GM19467 (cell line): ENCODE results near the gene DEDD.
A peak's percentile ranks its signal among the peaks of the same experiment; 100 is the strongest.
"Not testable (repeated sequence)": the region's sequence is repeated elsewhere in the genome, so short reads cannot be mapped to it uniquely, and the experiment has no call there.

Experiments
- ATAC-seq: cut with Tn5 transposase; IDR thresholded peaks from one replicate; pipeline ENCODE4 v1.9.1; 2021; ENCODE audit warnings: mild to moderate bottlenecking, moderate library complexity; ENCODE audit not compliant: unreplicated experiment

Gene DEDD

GRCh38 chr1:161128591-161129420, 3.7 kb downstream of the DEDD start:
- ATAC-seq, result no peak

GRCh38 chr1:161127649-161128048, 4.8 kb downstream of the DEDD start:
- ATAC-seq, result no peak

GRCh38 chr1:161122967-161123366, 9.5 kb downstream of the DEDD start:
- no peak for ATAC-seq

- no peak for ATAC-seq
Measured at GRCh38 chr1:161121834-161122233, 10.6 kb downstream of the DEDD start.

- ATAC-seq, result no peak
Measured at GRCh38 chr1:161121042-161121650, 11.3 kb downstream of the DEDD start.

- ATAC-seq, result no peak
Measured at GRCh38 chr1:161119092-161119903, 13.2 kb downstream of the DEDD start.

- peak; percentile 76 for ATAC-seq
Measured at GRCh38 chr1:161117759-161118581, 14.5 kb downstream of the DEDD start, which contains the start of the genes NIT1 and PFDN2. Gene NIT1, plus strand, starts transcription at chr1:161118105. Its CDS starts 72 bp downstream, at chr1:161118177. Gene PFDN2, minus strand, starts transcription at chr1:161118037. Its CDS starts 11 bp downstream, at chr1:161118026.

GRCh38 chr1:161115961-161116360, 16.5 kb downstream of the DEDD start:
- ATAC-seq, result not testable (repeated sequence)

GRCh38 chr1:161115132-161115711, 17.2 kb downstream of the DEDD start:
- no peak for ATAC-seq

- ATAC-seq, result no peak
Measured at GRCh38 chr1:161114556-161114955, 17.9 kb downstream of the DEDD start.

GRCh38 chr1:161113915-161114314, 18.6 kb downstream of the DEDD start:
- ATAC-seq, result no peak

GRCh38 chr1:161111527-161111926, 20.9 kb downstream of the DEDD start:
- ATAC-seq, result no peak

GRCh38 chr1:161111117-161111516, 21.4 kb downstream of the DEDD start:
- ATAC-seq, result no peak

- ATAC-seq, result no peak
Measured at GRCh38 chr1:161106431-161106830, 26.0 kb downstream of the DEDD start.

GRCh38 chr1:161100556-161100955, 31.9 kb downstream of the DEDD start:
- ATAC-seq, result no peak

- ATAC-seq, result no peak
Measured at GRCh38 chr1:161099090-161099802, 33.2 kb downstream of the DEDD start.

- peak; percentile 67 for ATAC-seq
Measured at GRCh38 chr1:161098210-161099068, 34.0 kb downstream of the DEDD start, which contains the start of gene KLHDC9. Gene KLHDC9, plus strand, starts transcription at chr1:161098361. Its CDS starts 175 bp downstream, at chr1:161098536.

GRCh38 chr1:161096530-161096929, 35.9 kb downstream of the DEDD start:
- no peak for ATAC-seq
